Neutrophil (primary cell): ENCODE measurements around the gene DRAP1.
A peak's percentile ranks its signal among the peaks of the same experiment; 100 is the strongest.
"Not testable (repeated sequence)": the region's sequence is repeated elsewhere in the genome, so short reads cannot be mapped to it uniquely, and the experiment has no call there.

Experiments
- H3K27ac ChIP-seq: fragments of 200-600 bp; sonication (generic); 2 replicates; pipeline ENCODE4 v1.5.1; 2016; ENCODE audit warnings: mild to moderate bottlenecking, moderate library complexity
- H3K27me3 ChIP-seq: fragments of 200-600 bp; sonication (generic); 2 replicates; pipeline ENCODE4 v1.6.0; 2016; ENCODE audit warnings: mild to moderate bottlenecking
- H3K36me3 ChIP-seq: fragments of 200-600 bp; sonication (generic); 2 replicates; pipeline ENCODE4 v1.5.1; 2017
- H3K4me1 ChIP-seq, 2 experiments: fragments of 200-600 bp in 1 of 2; sonication (generic) in 1 of 2; 1 replicate in 1 of 2; 2 replicates in 1 of 2; pipeline versions ENCODE4 v1.5.1 to v1.6.1; 2013 to 2016; ENCODE audit warnings: low read depth in 1 of 2, low read length in 1 of 2, mild to moderate bottlenecking in 1 of 2, moderate library complexity in 1 of 2; ENCODE audit not compliant: control insufficient read depth in 1 of 2, insufficient read depth in 1 of 2
- H3K4me3 ChIP-seq, 2 experiments: fragments of 200-600 bp in 1 of 2; sonication (generic) in 1 of 2; 1 replicate in 1 of 2; 2 replicates in 1 of 2; pipeline ENCODE4 v1.5.1; 2013 to 2016; ENCODE audit warnings: low read depth in 1 of 2, low read length in 1 of 2, mild to moderate bottlenecking in 1 of 2, moderate library complexity in 1 of 2
- H3K9me3 ChIP-seq: fragments of 200-600 bp; sonication (generic); 2 replicates; pipeline ENCODE4 v1.5.1; 2016
- CTCF ChIP-seq: fragments of 200-600 bp; sonication (generic); IDR thresholded peaks from 2 replicates; pipeline ENCODE4 v1.5.1; 2016; ENCODE audit warnings: antibody characterized with exemption

The DRAP1 gene

GRCh38 chr11:65890324-65891218 is 28.7 kb upstream of the DRAP1 start, which contains the start of gene CCDC85B:
Gene CCDC85B, plus strand, starts transcription at chr11:65890673. Its CDS starts 111 bp downstream, at chr11:65890784.
- Histone ChIP-seq H3K27ac (peak within 1 kb of the TSS; percentile 93), H3K36me3 (no peaks in the 10 kb centered on the region), H3K4me3 (peak within 1 kb of the TSS; percentile 82 to 98), H3K9me3 (no peaks in the 10 kb centered on the region), H3K27me3 (no peaks in the 10 kb centered on the region), H3K4me1 (peaks cover 79 to 89% of the 10 kb centered on the region in 2 experiments)
- TF ChIP-seq CTCF, result peak; percentile 49

GRCh38 chr11:65891219-65892136 is 27.7 kb upstream of the DRAP1 start:
- Histone ChIP-seq H3K36me3 (no peaks in the 10 kb centered on the region), H3K27me3 (no peaks in the 10 kb centered on the region), H3K4me3 (peak overlapping the region; percentile 82 to 98), H3K27ac (peak overlapping the region; percentile 93), H3K9me3 (no peaks in the 10 kb centered on the region), H3K4me1 (peaks cover 79 to 80% of the 10 kb centered on the region in 2 experiments)
- TF ChIP-seq CTCF, result no peak

GRCh38 chr11:65892137-65892540 is 27.1 kb upstream of the DRAP1 start:
- not testable (repeated sequence) for H3K9me3 ChIP-seq
- H3K27ac ChIP-seq, result peak overlapping the region; percentile 93

GRCh38 chr11:65892661-65893317 is 26.4 kb upstream of the DRAP1 start:
- H3K36me3 ChIP-seq, result no peaks in the 10 kb centered on the region
- TF ChIP-seq CTCF, result no peak
- H3K27me3 ChIP-seq, result no peaks in the 10 kb centered on the region
- peaks cover 67% of the 10 kb centered on the region in 2 experiments for H3K4me1 ChIP-seq
- peak overlapping the region; percentile 93 for H3K27ac ChIP-seq
- no peaks in the 10 kb centered on the region for H3K9me3 ChIP-seq
- peak overlapping the region in 1 of 2 experiments; percentile 60 for H3K4me3 ChIP-seq

More at GRCh38 chr11:65892137-65892540, 27.1 kb upstream of the DRAP1 start:
- H3K27me3 ChIP-seq, H3K36me3 ChIP-seq: not testable (repeated sequence)
- Histone ChIP-seq H3K4me3 (peak overlapping the region; percentile 82 to 98), H3K4me1 (peaks cover 73 to 74% of the 10 kb centered on the region in 2 experiments)

- H3K4me1 ChIP-seq, result peaks cover 61 to 62% of the 10 kb centered on the region in 2 experiments
- H3K27ac ChIP-seq, result peak overlapping the region; percentile 93
- no peaks in the 10 kb centered on the region for H3K9me3 ChIP-seq
- H3K27me3 ChIP-seq, result peaks cover 11% of the 10 kb centered on the region
- TF ChIP-seq CTCF, result no peak
- H3K4me3 ChIP-seq, result peak overlapping the region; percentile 49 to 60
- H3K36me3 ChIP-seq, result no peaks in the 10 kb centered on the region
These were observed 25.1 kb upstream of the DRAP1 start for GRCh38 chr11:65894034-65894591.
